Mesothelial cell of epicardium (in vitro differentiated cells): Measurements from ENCODE around the gene CRB2. TPM values are rescaled to one million over a fixed set of nuclear protein-coding genes. Genes with fewer than 3 reads are reported as not detected.

Experiments
- DNase-seq, 2 experiments: peaks; one replicate each; pipeline ENCODE4 v3.0.0; 2021; ENCODE audit warnings: low spot score in 2 of 2; ENCODE audit not compliant: unreplicated experiment in 2 of 2
- H3K27ac Mint-ChIP-seq: 2 replicates; pipeline ENCODE4 v1.8.0; 2021; ENCODE audit warnings: mixed read lengths
- H3K27me3 Mint-ChIP-seq: 2 replicates; pipeline ENCODE4 v1.8.0; 2021; ENCODE audit warnings: low read depth, mixed read lengths
- H3K36me3 Mint-ChIP-seq: 2 replicates; pipeline ENCODE4 v1.8.0; 2021; ENCODE audit warnings: mixed read lengths
- H3K4me1 Mint-ChIP-seq: 2 replicates; pipeline ENCODE4 v1.8.0; 2021; ENCODE audit warnings: mixed read lengths
- H3K4me3 Mint-ChIP-seq: 2 replicates; pipeline ENCODE4 v1.8.0; 2021; ENCODE audit warnings: mild to moderate bottlenecking, moderate library complexity, mixed read lengths
- H3K9me3 Mint-ChIP-seq: 2 replicates; pipeline ENCODE4 v1.8.0; 2021; ENCODE audit warnings: mixed read lengths
- total RNA-seq: library from RNA; stranded (reverse); gene quantifications from 3 replicates; pipeline ENCODE4 v1.2.1, GENCODE V29; 2021
- TF ChIP-seq, protein P1 (sequence below): fragments of 200-600 bp; sonication (generic); IDR thresholded peaks from one replicate; pipeline ENCODE4 v1.5.0; 2021; ENCODE audit warnings: antibody characterized with exemption; ENCODE audit not compliant: unreplicated experiment

Gene CRB2
- total RNA-seq, 1 donor from 2014 or later: 41.0 TPM

GRCh38 chr9:123323196-123324013, 32.6 kb upstream of the CRB2 start:
- DNase-seq: no peak
- Mint-ChIP-seq H3K36me3 (no peaks in the 10 kb centered on the region), H3K9me3 (no peaks in the 10 kb centered on the region), H3K27me3 (no peaks in the 10 kb centered on the region), H3K4me3 (no peak overlapping the region), H3K4me1 (peaks cover 54% of the 10 kb centered on the region), H3K27ac (peak overlapping the region; percentile 75)
- TF ChIP-seq, protein P1, sequence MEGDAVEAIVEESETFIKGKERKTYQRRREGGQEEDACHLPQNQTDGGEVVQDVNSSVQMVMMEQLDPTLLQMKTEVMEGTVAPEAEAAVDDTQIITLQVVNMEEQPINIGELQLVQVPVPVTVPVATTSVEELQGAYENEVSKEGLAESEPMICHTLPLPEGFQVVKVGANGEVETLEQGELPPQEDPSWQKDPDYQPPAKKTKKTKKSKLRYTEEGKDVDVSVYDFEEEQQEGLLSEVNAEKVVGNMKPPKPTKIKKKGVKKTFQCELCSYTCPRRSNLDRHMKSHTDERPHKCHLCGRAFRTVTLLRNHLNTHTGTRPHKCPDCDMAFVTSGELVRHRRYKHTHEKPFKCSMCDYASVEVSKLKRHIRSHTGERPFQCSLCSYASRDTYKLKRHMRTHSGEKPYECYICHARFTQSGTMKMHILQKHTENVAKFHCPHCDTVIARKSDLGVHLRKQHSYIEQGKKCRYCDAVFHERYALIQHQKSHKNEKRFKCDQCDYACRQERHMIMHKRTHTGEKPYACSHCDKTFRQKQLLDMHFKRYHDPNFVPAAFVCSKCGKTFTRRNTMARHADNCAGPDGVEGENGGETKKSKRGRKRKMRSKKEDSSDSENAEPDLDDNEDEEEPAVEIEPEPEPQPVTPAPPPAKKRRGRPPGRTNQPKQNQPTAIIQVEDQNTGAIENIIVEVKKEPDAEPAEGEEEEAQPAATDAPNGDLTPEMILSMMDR: no peak

DNA sequence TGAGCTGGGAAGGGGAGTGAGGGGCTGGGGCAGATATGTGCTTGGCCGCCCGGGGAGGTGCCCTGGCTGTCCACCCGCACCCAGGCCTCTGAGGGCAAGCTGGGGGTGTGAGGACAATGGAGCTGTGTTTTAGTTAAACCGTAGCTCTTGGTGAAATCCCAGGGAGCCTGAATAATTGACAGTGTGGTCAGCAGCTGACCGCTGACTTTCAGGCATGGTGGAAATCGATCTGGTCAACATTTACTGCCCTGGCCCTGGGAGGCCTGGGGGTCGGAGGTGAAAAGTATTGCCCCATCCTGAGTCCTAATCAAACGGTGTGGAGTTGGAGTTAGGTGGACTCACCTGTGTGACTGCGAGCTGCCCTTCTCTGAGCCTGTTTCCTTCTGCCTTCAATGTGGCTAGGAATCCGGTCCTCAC, 31.2 kb upstream of the CRB2 start:
- no peaks in the 10 kb centered on the region for H3K27me3 Mint-ChIP-seq
- H3K27ac Mint-ChIP-seq: no peak overlapping the region
- no peak overlapping the region for H3K4me3 Mint-ChIP-seq
- DNase-seq: no peak
- H3K36me3 Mint-ChIP-seq: no peaks in the 10 kb centered on the region
- peaks cover 50% of the 10 kb centered on the region for H3K4me1 Mint-ChIP-seq
- TF ChIP-seq, protein P1: no peak
- H3K9me3 Mint-ChIP-seq: no peaks in the 10 kb centered on the region

DNA sequence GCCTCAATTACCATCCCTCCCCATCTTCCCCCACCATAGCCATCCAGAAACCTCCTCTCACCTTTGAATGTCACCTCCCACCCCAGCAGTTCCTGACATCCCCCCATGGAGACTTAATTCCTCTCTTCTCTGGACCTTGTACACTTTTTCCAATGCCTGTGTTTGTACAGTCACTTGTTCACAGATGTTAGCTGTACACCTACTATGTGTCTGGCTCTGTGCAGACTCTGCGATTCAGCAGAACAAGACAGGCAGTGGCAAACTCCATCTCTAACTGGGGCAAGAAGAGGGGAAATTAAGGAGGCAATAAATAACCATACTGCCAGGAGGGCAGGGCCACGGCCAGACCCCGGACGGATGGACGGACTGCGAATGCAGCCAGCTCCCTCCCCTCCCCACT, 29.8 kb upstream of the CRB2 start:
- Mint-ChIP-seq H3K27ac (peak overlapping the region; percentile 93), H3K27me3 (no peaks in the 10 kb centered on the region), H3K36me3 (no peaks in the 10 kb centered on the region), H3K4me1 (peaks cover 53% of the 10 kb centered on the region), H3K9me3 (no peaks in the 10 kb centered on the region), H3K4me3 (no peak overlapping the region)
- TF ChIP-seq, protein P1: no peak
- DNase-seq: no peak

DNA sequence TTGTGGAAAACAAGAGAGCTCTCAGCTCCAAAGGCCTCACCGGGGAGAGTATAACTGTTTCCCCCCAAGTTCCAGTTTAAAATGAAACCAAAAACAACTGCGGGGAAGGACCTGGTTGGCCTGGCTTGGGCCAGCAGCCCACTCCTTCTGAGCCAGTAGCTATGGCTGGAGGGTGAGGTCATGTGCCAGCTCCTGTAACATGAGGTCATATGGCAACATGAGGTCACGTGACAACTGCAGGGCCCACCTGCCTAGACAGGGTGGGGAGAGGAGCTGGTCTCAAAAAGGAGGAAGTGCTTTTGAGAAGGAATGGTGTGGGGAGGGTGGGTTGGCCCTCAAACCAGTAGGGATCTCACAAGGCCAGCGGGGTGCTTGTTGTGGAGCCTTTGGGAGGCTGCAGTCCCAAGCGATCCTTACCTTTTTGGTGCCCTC, 29.3 kb upstream of the CRB2 start:
- Mint-ChIP-seq H3K27me3 (no peaks in the 10 kb centered on the region), H3K9me3 (no peaks in the 10 kb centered on the region), H3K4me1 (peaks cover 53% of the 10 kb centered on the region), H3K27ac (peak overlapping the region; percentile 93), H3K36me3 (no peaks in the 10 kb centered on the region), H3K4me3 (no peak overlapping the region)
- no peak for DNase-seq
- TF ChIP-seq, protein P1: no peak

- peak overlapping the region; percentile 97 for H3K27ac Mint-ChIP-seq
- H3K4me3 Mint-ChIP-seq: peak overlapping the region; percentile 9
- H3K27me3 Mint-ChIP-seq: no peaks in the 10 kb centered on the region
- no peaks in the 10 kb centered on the region for H3K36me3 Mint-ChIP-seq
- H3K9me3 Mint-ChIP-seq: no peaks in the 10 kb centered on the region
- no peak for DNase-seq
- TF ChIP-seq, protein P1: no peak
- H3K4me1 Mint-ChIP-seq: peaks cover 50% of the 10 kb centered on the region
Measured at GRCh38 chr9:123327697-123328100, 28.3 kb upstream of the CRB2 start.
